COR-L47 (cell line): ENCODE results near the gene MRPL21.

Source experiments
- DNase-seq: peaks from one replicate; lab custom pipeline; 2025; lab: John Stamatoyannopoulos, UW

MRPL21 gene

DNA sequence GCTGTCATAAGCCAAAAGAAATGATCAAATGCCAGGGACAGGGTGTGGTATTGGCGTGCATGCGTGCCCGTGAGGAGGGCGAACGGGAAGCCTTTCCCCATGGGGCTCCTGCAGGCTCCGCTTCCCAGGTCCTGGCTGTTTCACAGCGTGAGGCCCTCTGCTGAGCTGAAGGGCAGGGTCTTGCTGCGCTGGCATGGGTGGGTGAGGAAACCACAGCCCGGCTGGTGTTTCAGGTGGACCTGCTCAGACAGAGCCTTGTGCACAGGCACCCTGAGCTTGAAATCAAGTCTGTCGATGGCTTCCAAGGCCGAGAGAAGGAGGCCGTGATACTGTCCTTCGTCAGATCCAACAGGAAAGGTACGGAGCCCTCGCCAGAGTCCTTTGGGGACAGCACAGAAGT lies 31.4 kb upstream of the MRPL21 start:
- no peak for DNase-seq

DNA sequence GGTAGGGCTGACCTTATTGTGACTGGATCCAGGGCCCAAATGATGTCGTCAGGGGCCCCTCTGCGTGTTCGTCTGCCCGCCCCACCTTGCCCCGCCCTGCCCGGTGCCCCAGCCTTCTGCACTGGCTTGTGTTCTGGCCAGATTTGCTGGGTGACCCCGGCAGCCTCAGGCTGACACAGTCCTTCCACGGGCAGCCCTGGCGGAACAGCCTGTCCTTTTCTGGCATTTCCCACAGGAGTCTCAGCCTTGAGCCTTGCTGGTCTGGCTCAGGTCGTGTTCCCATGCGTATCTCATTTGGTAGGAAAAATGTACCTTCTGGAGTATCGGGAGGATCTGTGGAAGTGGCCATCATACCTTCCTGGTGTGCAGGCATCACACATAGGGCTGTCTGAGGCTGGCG lies 31.0 kb upstream of the MRPL21 start:
- DNase-seq: no peak

DNA sequence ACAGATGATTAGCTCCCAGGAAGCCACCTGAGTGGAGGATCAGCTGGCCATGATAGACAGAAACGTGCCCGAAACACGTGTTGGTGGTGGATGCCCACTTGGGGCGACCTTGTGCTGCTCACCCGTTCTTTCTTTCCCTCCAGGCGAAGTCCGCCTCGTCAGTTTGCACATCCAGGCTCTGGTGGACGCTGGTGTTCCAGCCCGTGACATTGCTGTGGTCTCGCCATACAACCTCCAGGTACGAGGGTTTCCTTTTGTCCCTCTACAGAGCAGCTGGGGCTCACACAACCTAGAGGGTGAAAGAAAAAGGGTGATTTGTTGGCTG lies 30.7 kb upstream of the MRPL21 start:
- DNase-seq: no peak

DNA sequence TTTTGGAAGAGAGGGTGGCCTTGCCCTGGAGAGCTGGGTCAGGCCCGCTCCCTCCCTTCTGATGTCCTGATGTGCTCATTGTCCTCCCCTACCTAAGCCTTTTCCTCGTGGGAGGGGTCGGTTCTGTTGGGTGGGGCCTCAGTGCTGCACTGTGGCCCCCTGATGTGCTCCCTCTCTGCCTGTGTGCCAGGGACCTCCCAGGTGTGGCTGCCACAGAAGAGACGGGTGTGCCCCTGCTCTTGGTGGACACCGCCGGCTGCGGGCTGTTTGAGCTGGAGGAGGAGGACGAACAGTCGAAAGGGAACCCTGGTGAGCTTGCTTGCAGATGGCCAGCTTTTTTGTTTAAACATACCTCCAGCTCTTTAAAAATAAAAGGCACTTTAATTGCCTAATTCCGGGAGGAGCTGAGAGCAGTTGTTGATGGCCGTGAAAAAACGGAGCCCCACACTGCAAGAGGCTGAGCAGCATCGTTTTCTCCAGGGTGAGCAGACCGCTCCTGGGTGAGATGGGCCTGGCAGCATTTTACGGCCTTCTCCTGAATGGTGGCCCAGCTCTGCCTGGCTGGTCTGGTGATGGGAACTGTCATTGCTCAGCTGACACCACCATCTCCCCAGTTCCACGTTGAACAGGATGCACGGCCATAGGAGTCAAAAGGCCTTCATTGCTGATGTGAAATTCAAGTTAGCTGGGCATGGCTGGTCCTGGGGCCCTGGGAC lies 30.1 kb upstream of the MRPL21 start:
- peak; percentile 89 for DNase-seq

DNA sequence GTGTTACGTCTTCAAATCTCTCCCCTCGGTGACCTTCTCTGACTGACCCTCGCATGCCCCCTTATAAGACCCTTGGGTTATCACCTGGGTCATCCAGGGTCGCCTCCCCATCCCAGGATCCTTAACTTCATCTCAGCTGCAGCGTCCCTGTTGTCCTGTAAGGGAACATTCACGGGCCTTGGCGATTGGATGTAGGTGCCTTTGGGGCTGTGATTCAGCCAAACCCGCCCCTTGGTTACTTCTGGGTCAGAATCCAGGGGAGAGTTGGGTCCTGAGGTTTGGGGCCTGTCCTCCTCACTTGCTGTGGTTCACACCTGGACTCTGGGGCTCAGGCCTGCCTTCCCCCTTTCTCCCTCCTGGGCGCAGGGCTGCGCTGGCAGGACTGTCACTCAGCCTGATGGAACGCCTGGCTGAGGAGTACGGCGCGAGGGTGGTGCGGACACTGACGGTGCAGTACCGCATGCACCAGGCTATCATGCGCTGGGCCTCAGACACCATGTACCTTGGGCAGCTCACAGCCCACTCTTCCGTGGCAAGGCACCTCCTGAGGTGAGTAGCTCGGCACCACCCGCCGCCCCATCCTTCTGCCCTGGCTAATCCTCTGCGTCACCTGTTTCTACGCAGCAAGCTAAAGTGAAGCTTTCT lies 29.4 kb upstream of the MRPL21 start:
- DNase-seq: no peak

DNA sequence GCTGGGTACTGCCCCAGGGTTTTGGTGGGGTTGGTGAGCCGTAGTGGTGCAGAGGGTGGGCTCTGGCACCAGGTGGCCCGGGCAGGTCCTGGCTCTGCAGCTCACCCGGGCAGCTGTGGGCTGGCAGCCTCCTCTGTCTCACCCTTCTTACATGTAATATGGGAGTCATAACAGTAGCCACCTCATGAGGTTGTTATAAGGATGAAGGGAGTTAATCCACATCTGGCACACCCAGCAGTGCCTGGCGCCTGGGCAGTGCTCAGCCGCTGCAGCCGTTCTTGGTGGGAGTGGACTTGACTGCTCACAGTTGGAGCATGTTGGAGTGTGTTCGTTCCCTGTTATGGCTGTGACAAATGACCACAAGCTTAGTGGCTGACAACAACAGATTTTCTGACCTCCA lies 28.7 kb upstream of the MRPL21 start:
- no peak for DNase-seq

DNA sequence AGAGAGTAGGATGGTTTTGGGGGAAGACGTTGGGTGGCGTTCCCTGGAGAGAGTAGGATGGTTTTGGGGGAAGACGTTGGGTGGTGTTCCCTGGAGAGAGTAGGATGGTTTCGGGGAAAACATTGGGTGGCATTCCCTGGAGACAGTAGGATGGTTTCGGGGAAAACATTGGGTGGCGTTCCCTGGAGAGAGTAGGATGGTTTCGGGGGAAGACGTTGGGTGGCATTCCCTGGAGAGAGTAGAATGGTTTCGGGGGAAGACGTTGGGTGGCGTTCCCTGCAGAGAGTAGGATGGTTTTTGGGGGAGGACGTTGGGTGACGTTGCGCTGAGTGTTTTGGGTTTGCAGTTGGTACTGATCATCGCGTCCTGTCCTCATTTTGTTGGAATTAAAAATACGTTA lies 28.3 kb upstream of the MRPL21 start:
- DNase-seq: no peak

DNA sequence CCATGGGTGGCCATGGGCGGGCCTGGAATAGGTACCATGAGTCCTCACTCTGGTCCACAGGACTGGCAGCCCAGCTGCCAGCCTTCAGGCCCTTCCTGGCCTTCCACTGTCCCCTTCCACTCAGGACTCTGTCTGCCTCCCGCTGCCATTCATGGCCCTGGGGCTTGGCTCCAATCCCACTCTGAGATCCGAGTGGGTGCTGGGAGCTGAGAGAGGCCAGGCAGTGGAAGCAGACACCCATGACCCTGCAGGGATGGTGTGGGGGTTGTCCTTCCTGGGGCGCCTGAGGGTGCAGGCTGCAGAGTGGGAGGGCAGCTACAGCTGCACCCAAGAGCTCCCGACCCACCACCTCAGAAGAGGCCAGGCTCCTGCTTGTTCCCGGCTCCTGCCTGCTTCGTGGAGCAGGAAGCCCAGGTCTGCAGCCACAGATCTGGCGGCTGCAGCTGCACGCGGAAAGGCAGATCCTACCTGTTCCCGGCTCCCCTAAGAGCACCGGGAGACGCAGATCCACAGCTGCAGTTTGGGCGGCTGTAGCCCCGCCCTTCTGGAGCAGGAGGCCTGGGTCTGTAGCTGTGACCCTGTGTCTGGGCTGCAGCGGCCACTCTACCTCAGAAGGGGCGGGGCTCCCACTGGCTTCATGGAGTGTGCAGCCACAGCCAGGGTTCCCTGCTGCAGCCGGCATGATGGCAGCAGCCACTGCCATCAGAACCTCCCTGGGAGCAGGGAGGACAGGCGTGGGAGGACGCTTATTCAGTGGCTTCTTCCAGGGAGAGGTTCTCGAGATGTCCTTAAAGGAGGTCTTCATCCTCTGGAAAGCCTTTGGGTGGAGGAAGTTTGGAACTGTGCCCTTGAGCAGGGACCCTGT lies 27.6 kb upstream of the MRPL21 start:
- DNase-seq: no peak

DNA sequence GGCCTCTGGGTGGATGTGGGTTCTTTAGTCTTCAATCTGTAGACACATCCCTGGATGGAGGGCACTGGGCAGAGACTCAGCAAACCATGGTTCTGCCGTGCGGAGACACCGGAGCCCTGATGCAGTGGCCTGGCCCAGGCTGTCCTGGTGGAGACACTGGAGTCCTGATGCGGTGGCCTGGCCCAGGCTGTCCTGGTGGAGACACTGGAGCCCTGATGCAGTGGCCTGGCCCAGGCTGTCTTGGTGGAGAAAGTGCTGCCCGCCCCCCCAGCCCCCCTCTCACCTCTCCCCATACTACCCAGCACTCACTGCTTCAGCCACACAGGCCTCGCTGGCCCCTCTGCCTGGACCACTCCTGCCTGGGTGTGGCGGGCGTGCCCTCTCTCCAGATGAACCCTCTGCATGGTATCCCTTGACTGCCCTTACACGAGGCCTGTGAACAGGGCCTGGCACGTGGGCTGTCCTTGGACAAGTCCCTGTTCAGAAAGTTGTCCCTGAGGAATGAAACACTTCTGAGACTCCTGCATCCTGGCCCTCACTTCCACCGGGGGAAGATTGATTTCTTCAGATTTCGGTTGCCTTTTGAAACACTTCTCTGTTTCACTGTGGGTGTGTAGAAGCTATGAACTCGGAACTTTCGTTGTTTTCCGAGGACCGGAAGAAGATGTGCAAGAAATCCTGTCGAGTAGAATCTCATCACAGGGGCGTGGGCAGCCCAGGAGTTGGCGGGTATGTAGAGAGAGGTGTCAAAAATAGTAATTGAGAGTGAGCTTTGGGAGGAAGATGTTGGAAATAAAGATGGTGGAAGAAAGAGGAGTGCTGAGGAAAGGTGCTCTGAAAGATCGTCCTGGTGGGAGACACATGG lies 26.3 kb upstream of the MRPL21 start:
- DNase-seq: no peak

DNA sequence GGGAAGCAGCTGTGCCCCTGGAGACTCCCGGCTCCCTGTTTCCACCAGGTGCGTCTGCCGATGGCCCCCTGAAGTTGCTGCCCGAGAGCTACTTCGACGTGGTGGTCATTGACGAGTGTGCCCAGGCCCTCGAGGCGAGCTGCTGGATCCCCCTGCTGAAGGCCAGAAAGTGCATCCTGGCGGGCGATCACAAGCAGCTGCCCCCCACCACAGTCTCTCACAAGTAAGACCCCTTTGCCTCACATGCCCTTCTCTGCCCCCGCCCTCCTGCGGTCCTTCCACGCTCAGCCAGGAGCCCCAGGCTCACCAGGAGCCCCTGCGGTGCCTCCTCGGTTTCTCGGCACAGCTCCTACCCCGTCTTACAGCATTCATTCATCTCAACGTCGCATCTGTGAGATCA lies 25.5 kb upstream of the MRPL21 start:
- no peak for DNase-seq

DNA sequence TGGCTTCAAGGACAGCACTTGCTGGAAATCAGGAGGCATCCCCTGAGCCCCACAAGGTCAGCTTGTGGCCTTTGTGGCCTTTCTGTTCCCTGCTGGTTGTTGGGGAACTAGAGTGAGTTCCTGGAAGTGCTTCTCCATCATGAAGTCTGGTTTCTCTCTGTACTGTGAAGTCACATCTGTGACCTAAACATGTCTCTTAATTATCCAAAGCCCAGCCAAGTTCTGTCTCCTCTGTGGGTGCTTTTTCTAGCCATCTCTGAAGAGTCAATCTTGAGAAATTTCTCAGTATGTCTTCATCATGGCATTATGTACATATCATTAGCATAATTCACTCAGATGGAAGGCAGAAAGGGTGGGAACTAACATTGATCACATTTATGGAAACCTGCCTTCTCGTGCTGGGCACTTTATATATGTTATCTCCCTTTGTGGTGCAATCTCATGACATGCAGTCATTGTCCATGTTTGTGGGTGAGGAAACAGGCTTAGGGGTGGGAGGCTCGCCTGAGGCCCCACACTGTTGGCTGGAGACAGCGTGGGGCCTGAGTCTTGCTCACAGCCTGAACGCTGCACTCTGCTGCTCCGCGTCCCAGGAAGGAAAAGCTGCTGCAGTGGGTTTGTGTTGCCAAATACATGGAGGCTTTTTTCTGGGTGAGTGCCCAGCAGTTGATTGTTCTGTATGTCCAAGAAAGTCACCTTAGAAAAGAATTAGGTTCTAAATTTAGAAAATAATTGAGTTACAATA lies 24.7 kb upstream of the MRPL21 start:
- no peak for DNase-seq

DNA sequence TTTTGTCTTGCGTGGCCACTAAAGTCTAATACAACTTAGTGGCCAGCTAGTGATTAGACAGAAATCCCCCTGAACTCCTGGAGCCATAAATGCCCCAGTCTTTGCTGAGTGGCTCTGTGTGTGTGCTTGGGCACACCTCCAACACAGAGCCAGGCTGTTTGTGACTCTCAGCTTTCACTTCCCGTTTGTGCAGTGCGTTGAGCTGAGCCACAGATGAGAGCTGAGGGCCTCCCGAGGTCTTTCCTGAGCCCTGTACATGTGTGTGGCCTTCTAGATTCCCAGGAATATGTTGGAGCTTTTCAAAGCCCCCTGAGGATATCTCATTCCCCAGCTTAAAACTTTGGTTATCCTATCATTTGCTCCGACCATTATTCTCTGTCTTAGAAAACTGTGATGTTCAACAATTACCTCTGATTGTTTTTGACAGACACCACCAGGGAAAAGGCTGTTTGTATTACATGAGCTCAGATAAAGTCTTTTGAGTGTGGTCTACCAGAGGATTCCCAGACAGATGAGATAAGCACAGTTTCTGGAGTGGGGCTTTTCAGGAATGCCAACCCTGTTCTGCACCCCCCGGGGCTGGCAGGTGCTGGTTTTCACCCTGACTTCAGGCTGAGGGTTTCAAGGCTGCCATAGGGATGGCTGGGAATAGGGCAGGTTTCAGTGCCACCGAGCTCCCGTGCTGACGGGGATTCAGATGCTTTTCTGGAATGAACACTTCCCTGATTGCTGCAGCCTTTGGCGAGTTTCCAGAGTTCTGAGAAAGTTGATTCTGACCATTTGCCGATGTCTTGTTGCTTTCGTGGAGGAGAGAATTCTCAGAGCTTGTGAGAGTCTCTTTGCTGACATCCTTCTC lies 23.9 kb upstream of the MRPL21 start:
- DNase-seq: no peak

DNA sequence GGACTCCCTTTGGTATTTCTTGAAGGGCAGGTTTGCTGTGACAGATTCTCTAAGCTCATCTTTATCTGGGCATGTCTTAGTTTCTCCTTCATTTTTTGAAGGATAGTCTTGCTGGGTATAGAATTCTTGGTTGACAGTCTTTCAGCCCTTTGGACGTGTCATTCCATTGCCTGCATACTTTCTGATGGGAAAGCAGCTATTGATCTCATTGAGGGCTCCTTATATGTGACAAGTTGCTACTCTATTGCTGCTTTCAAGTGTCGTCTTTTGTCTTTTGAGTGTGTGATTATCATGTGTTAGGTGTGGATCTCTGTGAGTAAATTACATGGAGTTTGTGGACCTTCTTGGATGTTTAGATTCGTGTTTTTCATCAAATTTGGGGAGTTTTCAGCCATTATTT lies 22.0 kb upstream of the MRPL21 start:
- DNase-seq: no peak

DNA sequence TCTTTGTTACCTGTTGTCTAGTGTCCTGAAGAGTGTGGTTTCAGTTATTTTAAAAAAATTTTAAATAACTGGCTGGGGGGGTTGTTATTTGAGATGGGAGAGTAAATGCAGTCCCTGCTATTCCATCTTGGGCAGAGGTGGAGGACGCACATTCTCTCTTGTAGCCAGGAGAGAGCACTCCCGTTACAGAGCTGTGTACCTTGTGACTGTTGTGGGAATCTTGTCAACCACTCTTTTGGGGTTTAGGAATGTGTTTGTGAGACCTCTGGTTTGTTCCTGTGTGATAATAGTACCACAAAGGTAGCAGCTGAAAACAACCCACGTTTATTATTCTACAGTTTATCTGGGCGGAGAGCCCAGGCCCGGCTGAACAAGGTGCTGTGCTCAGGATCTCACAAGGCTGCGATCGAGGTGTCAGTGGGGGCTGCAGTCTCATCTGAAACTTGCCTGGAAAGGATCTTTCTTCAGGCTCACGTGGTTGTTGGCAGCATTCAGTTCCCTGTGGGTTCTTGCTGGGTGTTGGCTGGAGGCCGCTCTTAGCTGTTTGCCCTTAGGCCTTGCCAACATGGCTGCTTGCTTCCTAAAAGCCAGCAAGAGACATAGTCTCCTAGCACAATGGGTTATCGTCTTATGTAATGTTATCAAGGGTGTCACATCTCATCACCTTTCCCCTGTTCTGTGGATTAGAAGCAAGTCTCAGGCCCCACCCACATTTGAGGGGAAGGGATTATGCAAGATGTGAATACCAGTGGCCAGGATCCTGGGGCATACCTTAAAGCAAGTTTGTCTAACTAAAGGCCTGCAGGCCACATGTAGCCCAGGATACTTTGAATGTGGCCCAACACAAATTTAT lies 20.7 kb upstream of the MRPL21 start:
- no peak for DNase-seq

DNA sequence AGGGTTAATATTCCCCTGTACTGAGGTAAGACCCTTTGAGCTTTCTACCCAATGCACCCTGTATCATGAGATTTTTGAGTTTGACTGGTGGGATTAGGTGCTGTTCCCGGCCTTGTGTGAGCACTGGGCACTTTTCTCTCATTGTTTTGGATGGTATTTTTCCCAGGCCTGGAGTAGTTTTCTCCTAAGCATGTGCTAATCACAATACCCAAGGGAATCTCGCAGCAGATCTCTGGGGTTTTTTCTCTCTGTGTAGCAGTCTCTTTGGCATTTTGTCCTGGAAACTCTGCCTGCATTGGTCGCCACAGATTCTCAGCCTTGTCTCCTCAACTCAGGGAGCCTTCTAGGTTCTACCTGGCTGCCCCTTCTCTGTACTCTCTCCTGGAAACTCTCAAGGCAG lies 20.0 kb upstream of the MRPL21 start:
- no peak for DNase-seq

DNA sequence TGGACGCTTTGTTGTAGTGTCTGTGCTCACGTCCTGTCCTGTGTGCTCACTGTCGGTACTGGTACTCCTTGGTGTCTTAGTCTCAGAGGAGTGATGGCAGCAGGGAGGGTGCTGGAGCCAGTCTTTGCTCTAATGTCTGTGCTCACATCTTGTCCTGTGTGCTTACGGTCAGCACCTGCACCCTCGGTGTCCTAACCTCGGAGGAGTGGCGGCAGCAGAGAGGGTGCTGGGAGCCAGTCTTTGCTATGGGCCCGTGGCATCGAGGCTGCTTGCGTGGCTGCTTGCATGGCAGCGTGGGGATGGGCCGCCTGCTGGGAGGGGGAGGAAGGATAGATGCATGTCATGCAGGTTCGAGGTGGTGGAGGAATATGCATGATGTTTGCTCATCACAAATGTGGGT lies 12.8 kb upstream of the MRPL21 start:
- no peak for DNase-seq

DNA sequence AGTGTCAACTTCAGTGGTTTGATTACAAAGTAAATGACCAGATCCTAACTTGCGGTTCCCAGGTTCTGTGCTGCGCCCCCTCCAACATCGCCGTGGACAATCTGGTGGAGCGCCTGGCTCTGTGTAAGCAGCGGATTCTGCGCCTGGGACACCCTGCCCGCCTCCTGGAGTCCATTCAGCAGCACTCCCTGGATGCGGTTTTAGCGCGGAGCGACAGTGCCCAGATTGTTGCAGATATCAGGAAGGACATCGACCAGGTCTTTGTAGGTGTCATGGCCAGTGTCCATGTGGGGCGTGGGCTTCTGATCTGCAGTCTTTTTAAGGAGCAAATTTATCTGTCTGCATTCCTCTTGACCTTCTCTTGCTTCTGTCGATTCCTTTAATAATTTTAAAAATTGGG lies 11.1 kb upstream of the MRPL21 start:
- DNase-seq: no peak

DNA sequence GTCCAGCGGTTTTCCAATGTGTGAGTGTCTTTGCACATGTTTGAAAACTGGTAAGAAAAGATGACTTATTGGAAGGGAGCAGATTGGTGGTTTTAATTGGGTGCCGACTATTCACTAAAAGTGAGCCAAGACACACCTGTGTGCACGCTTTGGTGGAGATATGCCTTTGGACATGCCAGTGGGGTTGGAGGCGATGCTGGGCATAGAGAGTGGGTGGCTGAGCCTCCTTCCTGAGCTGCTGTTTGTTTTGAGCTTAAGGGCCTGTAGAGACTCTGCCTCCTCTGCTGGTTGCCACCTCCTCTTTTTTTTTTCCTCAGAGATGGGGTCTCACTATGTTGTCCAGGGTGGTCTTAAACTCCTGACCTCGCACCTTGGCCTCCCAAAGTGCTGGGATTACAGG lies 9.6 kb upstream of the MRPL21 start:
- no peak for DNase-seq

DNA sequence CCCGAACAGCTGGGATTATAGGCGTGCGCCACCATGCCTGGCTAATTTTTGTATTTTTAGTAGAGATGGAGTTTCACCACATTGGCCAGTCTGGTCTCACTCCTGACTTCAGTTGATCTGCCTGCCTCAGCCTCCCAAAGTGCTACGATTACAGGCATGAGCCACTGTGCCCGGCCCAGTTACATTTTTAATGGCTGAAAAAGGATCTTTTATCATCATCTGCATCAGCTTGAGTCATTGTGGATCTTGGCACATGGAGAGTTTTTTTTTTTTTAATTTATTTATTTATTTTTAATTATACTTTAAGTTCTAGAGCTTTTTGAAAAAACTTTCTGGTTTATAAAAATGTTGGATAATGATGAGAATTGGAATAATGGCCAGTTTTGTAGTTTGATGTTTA lies 8.6 kb upstream of the MRPL21 start:
- DNase-seq: no peak

DNA sequence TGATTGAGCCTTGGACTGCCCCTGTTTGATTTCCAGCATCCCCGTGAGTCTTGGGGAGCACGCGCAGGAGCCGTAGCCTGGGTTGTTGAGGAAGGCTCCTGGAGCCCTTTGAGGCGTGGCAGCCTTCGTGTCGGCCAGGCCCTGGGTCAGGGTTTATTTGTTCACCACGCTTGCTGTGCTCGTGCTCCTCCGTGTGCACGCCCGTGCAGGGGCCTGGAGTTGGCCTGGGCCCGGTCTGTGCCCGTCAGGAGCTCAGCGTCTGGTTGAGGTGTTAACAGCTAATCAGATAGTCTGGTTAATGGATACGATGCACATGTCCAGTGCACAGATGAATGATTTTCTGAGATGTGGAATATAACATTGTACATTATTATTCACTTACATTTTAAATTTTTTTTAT lies 8.1 kb upstream of the MRPL21 start:
- no peak for DNase-seq
